ENCODE measurements around the gene CCNK.

The CCNK gene

DNA sequence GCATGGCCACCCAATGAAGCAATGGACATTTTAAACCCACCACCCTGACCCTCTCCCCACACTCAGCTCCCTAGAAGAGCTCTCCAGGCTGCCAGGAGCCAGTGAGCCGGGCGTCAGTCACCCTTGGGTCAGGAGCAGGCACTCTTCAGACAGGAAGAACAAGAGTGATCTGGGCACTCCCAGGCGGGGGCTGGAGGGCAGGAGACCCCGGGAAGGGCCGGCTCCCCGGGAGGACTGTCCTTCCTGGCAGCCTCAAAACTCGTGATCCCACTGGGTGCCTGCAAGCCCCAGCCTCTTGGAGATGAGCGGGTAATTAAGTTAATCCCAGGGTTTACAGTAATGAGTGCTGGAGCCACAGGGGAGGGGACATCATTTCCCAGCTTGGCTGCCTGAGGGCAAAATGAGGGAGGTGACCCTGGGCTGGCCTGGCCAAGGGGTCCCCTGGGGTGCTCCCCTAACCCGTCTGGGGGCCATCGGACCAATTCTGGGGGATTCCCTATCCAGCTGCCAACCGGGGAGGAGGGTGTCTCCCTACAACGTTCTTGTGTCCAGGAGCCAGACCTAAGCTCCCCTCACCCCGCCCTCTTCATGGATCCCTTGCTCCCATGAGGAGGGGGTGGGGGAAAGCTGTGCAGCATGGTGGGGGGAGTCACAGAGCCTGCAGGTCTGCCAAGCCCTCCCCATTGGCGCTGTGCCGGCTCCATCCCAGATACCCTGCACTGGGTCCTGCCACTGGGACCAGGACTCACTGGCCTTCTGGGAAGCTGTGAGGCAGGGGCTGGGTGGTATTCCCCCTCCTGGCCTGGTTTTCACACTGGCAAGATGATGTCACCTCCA is 59.2 kb downstream of the CCNK start:
- no peak for DNase-seq (ENCODE audit: low spot score)
- in situ Hi-C loops (cut with MboI; ENCODE audit: low sequenced_read_pairs, unreplicated experiment), result no loop called here
- TF ChIP-seq, protein P1, sequence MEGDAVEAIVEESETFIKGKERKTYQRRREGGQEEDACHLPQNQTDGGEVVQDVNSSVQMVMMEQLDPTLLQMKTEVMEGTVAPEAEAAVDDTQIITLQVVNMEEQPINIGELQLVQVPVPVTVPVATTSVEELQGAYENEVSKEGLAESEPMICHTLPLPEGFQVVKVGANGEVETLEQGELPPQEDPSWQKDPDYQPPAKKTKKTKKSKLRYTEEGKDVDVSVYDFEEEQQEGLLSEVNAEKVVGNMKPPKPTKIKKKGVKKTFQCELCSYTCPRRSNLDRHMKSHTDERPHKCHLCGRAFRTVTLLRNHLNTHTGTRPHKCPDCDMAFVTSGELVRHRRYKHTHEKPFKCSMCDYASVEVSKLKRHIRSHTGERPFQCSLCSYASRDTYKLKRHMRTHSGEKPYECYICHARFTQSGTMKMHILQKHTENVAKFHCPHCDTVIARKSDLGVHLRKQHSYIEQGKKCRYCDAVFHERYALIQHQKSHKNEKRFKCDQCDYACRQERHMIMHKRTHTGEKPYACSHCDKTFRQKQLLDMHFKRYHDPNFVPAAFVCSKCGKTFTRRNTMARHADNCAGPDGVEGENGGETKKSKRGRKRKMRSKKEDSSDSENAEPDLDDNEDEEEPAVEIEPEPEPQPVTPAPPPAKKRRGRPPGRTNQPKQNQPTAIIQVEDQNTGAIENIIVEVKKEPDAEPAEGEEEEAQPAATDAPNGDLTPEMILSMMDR (IDR thresholded peaks at IDR 0.05; ENCODE audit: borderline replicate concordance, control extremely low read depth, extremely low read depth, insufficient read depth, missing control alignments), result no peak

GRCh38 chr14:99541211-99541610 is 60.0 kb downstream of the CCNK start:
- no peak for DNase-seq (ENCODE audit: low spot score)
- in situ Hi-C loops (cut with MboI; ENCODE audit: low sequenced_read_pairs, unreplicated experiment), result no loop called here
- TF ChIP-seq, protein P1 (IDR thresholded peaks at IDR 0.05; ENCODE audit: borderline replicate concordance, control extremely low read depth, extremely low read depth, insufficient read depth, missing control alignments), result no peak

DNA sequence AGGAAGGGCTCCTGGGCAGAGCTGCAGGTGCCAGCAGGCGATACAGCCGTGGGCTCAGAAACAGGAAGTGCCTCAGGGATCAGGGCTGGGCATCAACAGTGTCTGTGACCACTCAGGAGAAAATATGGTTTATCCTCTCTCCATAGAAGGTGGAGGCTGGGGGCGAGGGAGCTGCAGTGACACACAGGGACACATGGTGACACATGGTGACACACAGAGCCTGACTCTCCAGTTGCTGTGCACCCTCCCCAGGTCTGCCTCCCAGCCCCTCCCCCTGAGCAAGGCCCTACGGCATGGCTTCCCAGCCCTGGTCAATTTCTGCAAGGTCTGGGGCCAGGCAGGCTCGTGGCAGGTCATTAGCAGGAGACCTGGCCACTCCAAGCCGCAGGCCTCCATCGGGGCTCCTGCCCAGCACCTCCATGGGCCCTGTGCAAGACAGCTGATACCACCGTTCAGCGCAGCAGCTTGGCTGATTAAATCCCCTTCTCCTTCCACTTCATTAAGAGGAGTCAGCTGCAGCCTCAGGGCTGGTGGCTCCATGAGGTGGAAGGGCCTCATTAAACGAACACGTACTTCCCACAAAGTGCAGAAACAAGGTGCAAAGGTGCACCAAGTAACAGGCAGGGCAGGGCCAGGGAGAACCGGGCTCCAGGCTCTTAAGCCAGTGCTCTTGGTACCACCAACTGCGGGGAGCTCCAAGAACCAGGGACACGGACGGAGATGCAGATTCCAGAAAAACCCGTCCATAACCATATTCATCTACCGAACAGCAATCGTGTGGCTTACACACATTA is 60.7 kb downstream of the CCNK start:
- no peak for DNase-seq (ENCODE audit: low spot score)
- in situ Hi-C loops (cut with MboI; ENCODE audit: low sequenced_read_pairs, unreplicated experiment), result no loop called here
- TF ChIP-seq, protein P1 (IDR thresholded peaks at IDR 0.05; ENCODE audit: borderline replicate concordance, control extremely low read depth, extremely low read depth, insufficient read depth, missing control alignments), result no peak

- in situ Hi-C loops (cut with MboI; ENCODE audit: low sequenced_read_pairs, unreplicated experiment), result no loop called here
These were observed 61.4 kb downstream of the CCNK start for GRCh38 chr14:99542566-99542965.

DNA sequence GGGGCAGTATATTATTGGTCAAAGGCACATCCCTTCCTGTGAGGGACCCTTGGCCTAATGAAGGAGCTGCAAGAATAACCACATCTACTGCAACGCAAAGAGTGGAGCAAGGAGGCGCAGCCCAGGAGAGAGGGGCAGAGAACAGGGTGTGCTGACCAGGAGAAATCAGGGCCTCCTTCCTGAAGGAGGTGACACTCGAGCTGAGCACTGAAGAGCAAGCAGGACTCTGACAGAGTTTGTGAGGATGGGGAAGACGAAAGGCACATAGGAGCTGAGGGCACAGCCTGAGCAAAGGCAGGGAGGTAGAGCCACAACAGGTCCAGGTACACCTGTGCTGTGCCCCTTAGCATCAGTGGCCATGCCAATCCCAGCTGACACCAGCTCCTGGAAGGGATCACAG is 62.2 kb downstream of the CCNK start:
- in situ Hi-C loops (cut with MboI; ENCODE audit: low sequenced_read_pairs, unreplicated experiment), result no loop called here
- TF ChIP-seq, protein P1 (IDR thresholded peaks at IDR 0.05; ENCODE audit: borderline replicate concordance, control extremely low read depth, extremely low read depth, insufficient read depth, missing control alignments), result no peak
- DNase-seq (ENCODE audit: low spot score), result no peak

More at GRCh38 chr14:99542566-99542965, 61.4 kb downstream of the CCNK start:
- TF ChIP-seq, protein P1 (IDR thresholded peaks at IDR 0.05; ENCODE audit: borderline replicate concordance, control extremely low read depth, extremely low read depth, insufficient read depth, missing control alignments), result no peak
- no peak for DNase-seq (ENCODE audit: low spot score)

DNA sequence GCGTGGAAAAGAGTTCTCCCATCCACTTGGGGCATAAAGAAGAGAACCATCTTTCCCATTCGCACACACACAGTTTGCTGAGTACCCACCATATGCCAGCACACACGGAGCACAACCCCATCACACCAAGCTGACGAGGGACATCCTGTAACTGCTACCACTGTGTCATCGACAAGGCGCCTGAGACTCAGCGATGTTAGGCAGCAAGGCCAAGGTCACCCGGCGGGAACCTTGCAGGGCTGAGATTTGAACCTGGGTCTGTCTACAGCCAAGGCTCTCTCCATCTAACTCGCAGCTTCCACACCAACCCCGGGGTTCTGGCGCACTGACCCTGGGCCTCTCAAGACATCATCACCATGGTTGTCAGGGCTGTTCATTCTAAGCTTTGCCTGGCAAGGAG is 62.8 kb downstream of the CCNK start:
- TF ChIP-seq, protein P1 (IDR thresholded peaks at IDR 0.05; ENCODE audit: borderline replicate concordance, control extremely low read depth, extremely low read depth, insufficient read depth, missing control alignments), result no peak
- DNase-seq (ENCODE audit: low spot score), result no peak
- in situ Hi-C loops (cut with MboI; ENCODE audit: low sequenced_read_pairs, unreplicated experiment), result no loop called here

Data from GM13976 (cell line).